Measurements from ENCODE around the gene C5orf63. TPM values are rescaled to one million over a fixed set of nuclear protein-coding genes. Genes with fewer than 3 reads are reported as not detected.

Gene C5orf63
- total RNA-seq, 1 donor from 2014 or later = 5.1 TPM

DNA sequence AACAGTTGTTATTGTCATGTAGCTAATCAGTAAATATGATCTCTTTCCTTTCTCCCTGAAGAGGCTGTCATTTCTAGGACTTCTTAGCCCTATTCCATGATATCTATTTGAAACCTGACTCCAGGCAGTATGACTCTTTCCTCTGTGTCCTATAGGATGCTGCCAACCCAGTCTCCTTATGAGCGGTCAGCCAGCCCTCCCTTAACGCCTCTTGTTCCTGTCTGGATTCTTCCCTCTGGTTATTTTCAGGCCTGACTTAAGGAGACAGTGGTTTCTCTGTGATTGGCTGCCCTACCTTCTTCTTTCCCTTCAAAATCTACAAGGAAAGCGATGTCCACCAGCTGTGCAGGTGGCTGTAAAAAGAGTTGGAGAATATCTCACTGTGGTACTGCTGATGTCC, 19.4 kb upstream of the C5orf63 start:
- H3K27ac Mint-ChIP-seq = no peak overlapping the region
- H3K4me1 Mint-ChIP-seq (ENCODE audit: unreplicated experiment) = peaks cover 30% of the 10 kb centered on the region
- DNase-seq (ENCODE audit: extremely low spot score, unreplicated experiment) = no peak
- H3K9me3 Mint-ChIP-seq = no peaks in the 10 kb centered on the region
- no peaks in the 10 kb centered on the region for H3K36me3 Mint-ChIP-seq
- no peak overlapping the region for H3K4me3 Mint-ChIP-seq
- TF ChIP-seq, protein P1, sequence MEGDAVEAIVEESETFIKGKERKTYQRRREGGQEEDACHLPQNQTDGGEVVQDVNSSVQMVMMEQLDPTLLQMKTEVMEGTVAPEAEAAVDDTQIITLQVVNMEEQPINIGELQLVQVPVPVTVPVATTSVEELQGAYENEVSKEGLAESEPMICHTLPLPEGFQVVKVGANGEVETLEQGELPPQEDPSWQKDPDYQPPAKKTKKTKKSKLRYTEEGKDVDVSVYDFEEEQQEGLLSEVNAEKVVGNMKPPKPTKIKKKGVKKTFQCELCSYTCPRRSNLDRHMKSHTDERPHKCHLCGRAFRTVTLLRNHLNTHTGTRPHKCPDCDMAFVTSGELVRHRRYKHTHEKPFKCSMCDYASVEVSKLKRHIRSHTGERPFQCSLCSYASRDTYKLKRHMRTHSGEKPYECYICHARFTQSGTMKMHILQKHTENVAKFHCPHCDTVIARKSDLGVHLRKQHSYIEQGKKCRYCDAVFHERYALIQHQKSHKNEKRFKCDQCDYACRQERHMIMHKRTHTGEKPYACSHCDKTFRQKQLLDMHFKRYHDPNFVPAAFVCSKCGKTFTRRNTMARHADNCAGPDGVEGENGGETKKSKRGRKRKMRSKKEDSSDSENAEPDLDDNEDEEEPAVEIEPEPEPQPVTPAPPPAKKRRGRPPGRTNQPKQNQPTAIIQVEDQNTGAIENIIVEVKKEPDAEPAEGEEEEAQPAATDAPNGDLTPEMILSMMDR (conservative IDR thresholded peaks at IDR 0.05) = no peak
- H3K27me3 Mint-ChIP-seq = peaks cover 28% of the 10 kb centered on the region

DNA sequence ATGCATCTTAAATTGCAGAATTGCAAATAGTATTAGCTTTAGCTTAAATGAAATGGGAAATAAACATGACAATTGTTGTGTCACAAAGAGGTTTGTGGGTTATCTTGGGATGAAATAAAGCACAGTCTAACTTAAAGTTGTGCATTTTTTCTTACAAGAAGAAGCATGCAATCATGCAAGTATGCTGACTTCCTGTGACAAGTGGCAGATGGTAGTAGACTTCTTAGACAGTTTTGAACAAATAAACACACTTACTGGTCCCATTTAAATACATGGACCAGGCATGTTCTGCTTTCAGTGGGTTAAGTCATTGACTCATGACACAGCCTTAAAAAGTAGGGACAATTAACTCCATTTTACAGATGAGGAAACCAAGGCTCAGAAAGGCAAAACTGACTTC, 15.9 kb upstream of the C5orf63 start:
- H3K9me3 Mint-ChIP-seq = no peaks in the 10 kb centered on the region
- DNase-seq (ENCODE audit: extremely low spot score, unreplicated experiment) = no peak
- no peaks in the 10 kb centered on the region for H3K36me3 Mint-ChIP-seq
- peaks cover 8% of the 10 kb centered on the region for H3K4me1 Mint-ChIP-seq (ENCODE audit: unreplicated experiment)
- H3K4me3 Mint-ChIP-seq = no peak overlapping the region
- H3K27ac Mint-ChIP-seq = no peak overlapping the region
- peaks cover 28% of the 10 kb centered on the region for H3K27me3 Mint-ChIP-seq
- TF ChIP-seq, protein P1 (conservative IDR thresholded peaks at IDR 0.05) = no peak

DNA sequence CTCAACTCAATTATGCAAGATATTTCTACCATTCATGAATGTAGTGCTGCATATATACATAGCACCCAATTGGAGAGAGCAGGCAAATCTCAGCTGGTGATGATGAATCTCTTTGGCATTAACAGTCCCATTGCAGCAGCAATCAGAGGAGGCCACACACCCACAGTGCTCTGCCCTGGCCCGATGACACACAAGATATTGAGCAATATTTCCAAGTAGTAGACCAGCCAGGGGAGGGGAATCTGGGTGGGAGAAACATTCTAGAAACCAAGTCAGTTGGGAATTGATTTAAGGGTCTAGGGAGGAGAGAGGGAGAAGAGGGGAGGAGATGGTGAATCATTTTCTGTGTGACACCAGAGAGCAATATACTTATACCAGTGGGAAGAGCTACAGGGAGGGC, 14.9 kb upstream of the C5orf63 start:
- peaks cover 6% of the 10 kb centered on the region for H3K4me1 Mint-ChIP-seq (ENCODE audit: unreplicated experiment)
- H3K36me3 Mint-ChIP-seq = no peaks in the 10 kb centered on the region
- DNase-seq (ENCODE audit: extremely low spot score, unreplicated experiment) = no peak
- TF ChIP-seq, protein P1 (conservative IDR thresholded peaks at IDR 0.05) = no peak
- H3K9me3 Mint-ChIP-seq = no peaks in the 10 kb centered on the region
- peaks cover 32% of the 10 kb centered on the region for H3K27me3 Mint-ChIP-seq
- H3K4me3 Mint-ChIP-seq = no peak overlapping the region
- H3K27ac Mint-ChIP-seq = peak overlapping the region; percentile 27

DNA sequence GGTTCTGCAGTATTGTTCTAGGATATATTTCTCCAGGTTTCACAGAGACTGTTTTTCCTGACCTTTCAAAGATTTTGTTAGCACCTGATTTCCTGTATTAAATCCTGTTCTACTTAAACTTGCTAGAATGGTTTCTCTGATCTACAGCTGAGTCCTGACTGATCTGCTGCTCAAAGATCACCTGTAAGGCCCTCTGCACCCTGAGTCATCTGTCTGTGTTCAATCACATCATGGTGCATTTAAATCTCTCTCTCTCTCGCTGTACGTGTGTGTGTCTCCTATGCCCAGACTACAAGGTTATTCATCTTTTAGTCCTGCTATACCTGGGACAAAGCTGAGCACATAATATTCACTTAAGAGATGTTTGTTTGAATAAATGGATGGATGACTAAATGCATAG, 13.3 kb upstream of the C5orf63 start:
- Mint-ChIP-seq H3K27ac (no peak overlapping the region), H3K9me3 (no peaks in the 10 kb centered on the region), H3K27me3 (peaks cover 32% of the 10 kb centered on the region), H3K4me1 (ENCODE audit: unreplicated experiment) (no peaks in the 10 kb centered on the region), H3K36me3 (no peaks in the 10 kb centered on the region), H3K4me3 (no peak overlapping the region)
- no peak for DNase-seq (ENCODE audit: extremely low spot score, unreplicated experiment)
- TF ChIP-seq, protein P1 (conservative IDR thresholded peaks at IDR 0.05) = no peak

DNA sequence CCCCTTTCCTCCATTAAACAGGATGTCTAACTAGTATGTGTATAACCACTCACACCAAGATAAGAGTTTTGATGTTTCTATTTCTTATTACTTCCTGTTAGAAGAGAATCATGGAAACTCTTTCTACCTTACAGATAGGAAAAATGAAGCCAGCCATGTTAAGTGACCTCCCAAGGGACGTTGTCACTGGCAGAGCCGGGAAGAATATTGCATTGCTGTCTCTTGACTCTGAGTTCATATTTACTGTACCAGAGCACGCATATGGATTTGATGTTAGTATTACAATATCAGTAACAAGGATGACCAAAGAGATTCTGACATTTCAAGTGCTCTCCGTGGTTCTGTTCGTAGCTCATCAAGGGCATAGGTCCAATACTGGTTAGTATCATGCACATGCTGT, 12.5 kb upstream of the C5orf63 start:
- Mint-ChIP-seq H3K27me3 (peaks cover 28% of the 10 kb centered on the region), H3K27ac (no peak overlapping the region), H3K4me3 (no peak overlapping the region), H3K4me1 (ENCODE audit: unreplicated experiment) (peaks cover under 1% of the 10 kb centered on the region), H3K9me3 (no peaks in the 10 kb centered on the region), H3K36me3 (no peaks in the 10 kb centered on the region)
- TF ChIP-seq, protein P1 (conservative IDR thresholded peaks at IDR 0.05) = no peak
- DNase-seq (ENCODE audit: extremely low spot score, unreplicated experiment) = no peak

DNA sequence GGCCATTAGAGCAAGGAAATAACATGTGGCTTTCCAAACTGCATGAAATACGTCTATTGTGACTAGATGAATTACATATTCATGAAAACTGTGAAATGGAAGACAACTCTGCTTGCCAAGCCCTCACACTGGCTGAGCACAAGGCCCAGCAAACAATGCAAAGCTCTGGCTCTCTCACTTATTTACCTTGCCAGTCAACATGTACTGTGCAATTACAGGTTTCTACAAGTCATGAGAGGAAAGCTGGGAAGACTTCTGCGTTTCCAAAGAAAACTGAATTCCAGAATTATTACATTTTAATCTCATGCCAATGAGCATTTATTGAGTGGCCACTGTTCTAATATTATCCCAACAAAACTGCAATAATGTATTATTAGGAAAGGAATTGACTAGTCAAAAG, 12.1 kb upstream of the C5orf63 start:
- DNase-seq (ENCODE audit: extremely low spot score, unreplicated experiment) = no peak
- Mint-ChIP-seq H3K27me3 (peaks cover 27% of the 10 kb centered on the region), H3K4me1 (ENCODE audit: unreplicated experiment) (peaks cover 4% of the 10 kb centered on the region), H3K9me3 (no peaks in the 10 kb centered on the region), H3K4me3 (no peak overlapping the region), H3K27ac (no peak overlapping the region), H3K36me3 (no peaks in the 10 kb centered on the region)
- TF ChIP-seq, protein P1 (conservative IDR thresholded peaks at IDR 0.05) = no peak

Data from type B pancreatic cell (in vitro differentiated cells).